ENCODE measurements around the gene PDE1A.

PDE1A gene

DNA sequence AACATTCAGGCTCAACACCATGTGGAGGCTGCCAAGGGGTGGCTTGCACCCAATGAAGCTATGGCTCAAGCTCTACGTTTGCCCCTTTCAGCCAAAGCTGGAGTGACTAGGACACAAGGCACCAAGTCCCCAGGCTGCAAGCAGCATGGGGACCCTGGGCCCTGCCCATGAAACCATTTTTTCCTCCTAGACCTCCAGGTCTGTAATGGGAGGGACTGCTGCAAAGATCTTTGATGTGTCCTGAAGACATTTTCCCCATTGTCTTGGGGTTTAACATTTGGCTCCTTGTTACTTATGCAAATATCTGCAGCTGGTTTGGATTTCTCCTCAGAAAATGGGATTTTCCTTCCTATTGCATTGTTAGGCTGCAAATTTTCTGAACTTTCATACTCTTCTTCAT is 51.0 kb downstream of the PDE1A start:
- Histone ChIP-seq H3K4me3 (ENCODE audit: insufficient read length, low read depth) (no peak overlapping the region), H3K27me3 (ENCODE audit: insufficient read depth, insufficient read length) (no peaks in the 10 kb centered on the region), H3K4me1 (ENCODE audit: insufficient read depth, insufficient read length) (no peaks in the 10 kb centered on the region), H3K9ac (ENCODE audit: insufficient read length, low read depth) (no peak overlapping the region), H3K36me3 (ENCODE audit: insufficient read depth, insufficient read length, low read length) (no peaks in the 10 kb centered on the region), H3K9me3 (ENCODE audit: insufficient read depth, low read length) (peaks cover 11% of the 10 kb centered on the region)
- TF ChIP-seq SUZ12 (IDR thresholded peaks at IDR 0.05; ENCODE audit: extremely low read depth, insufficient read depth, insufficient read length) = no peak
- TF ChIP-seq ZNF274 (IDR thresholded peaks at IDR 0.05; ENCODE audit: low read depth, low read length) = no peak
- TF ChIP-seq YY1 (IDR thresholded peaks at IDR 0.05; ENCODE audit: insufficient read depth, insufficient read length) = no peak
- no peak for DNase-seq (ENCODE audit: low read depth, low spot score)

DNA sequence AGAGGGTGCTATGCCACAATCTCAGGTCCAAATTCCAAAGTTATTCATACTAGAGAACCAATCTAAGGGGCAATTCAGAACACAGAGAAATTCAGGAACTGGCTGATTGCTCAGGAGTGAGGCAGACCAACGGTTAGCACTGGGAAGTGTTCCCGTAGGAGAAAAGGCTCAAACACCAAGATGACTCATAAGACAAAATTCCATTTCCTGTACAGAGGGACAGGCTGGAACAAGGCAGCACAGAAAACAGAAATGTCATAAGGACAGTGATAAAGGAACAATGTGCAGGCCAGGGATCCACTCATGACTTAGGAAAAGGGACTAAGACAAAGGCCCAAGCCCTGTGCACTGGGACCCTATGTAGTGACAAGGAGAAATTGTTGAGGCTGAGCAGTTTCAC is 54.2 kb downstream of the PDE1A start:
- Histone ChIP-seq H3K4me3 (ENCODE audit: insufficient read length, low read depth) (no peak overlapping the region), H3K9ac (ENCODE audit: insufficient read length, low read depth) (no peak overlapping the region), H3K27me3 (ENCODE audit: insufficient read depth, insufficient read length) (no peaks in the 10 kb centered on the region), H3K9me3 (ENCODE audit: insufficient read depth, low read length) (peaks cover 11% of the 10 kb centered on the region), H3K36me3 (ENCODE audit: insufficient read depth, insufficient read length, low read length) (no peaks in the 10 kb centered on the region), H3K4me1 (ENCODE audit: insufficient read depth, insufficient read length) (no peaks in the 10 kb centered on the region)
- no peak for DNase-seq (ENCODE audit: low read depth, low spot score)
- TF ChIP-seq ZNF274 (IDR thresholded peaks at IDR 0.05; ENCODE audit: low read depth, low read length) (no peak), YY1 (IDR thresholded peaks at IDR 0.05; ENCODE audit: insufficient read depth, insufficient read length) (no peak), SUZ12 (IDR thresholded peaks at IDR 0.05; ENCODE audit: extremely low read depth, insufficient read depth, insufficient read length) (no peak)

DNA sequence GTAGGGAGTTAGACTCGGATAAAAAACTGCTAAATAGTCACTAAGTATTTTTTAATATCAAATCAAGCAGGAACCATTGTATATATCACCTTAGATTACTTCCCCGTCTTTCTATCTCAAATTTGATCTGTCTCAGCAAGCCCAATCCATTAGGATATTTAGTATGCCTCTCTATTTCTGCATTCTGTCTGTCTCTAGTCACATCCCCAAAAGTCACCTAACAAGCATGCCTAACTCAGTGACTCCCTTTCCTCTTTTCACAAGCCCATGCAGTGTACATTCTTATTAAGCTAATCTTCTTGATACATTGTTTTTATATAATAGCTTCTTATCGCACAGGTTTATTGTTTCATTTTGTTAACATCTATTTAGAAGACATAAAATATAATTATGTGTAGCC is 57.8 kb downstream of the PDE1A start:
- Histone ChIP-seq H3K4me1 (ENCODE audit: insufficient read depth, insufficient read length) (no peaks in the 10 kb centered on the region), H3K27me3 (ENCODE audit: insufficient read depth, insufficient read length) (no peaks in the 10 kb centered on the region), H3K9ac (ENCODE audit: insufficient read length, low read depth) (no peak overlapping the region), H3K4me3 (ENCODE audit: insufficient read length, low read depth) (no peak overlapping the region), H3K9me3 (ENCODE audit: insufficient read depth, low read length) (no peaks in the 10 kb centered on the region), H3K36me3 (ENCODE audit: insufficient read depth, insufficient read length, low read length) (no peaks in the 10 kb centered on the region)
- DNase-seq (ENCODE audit: low read depth, low spot score) = no peak
- TF ChIP-seq ZNF274 (IDR thresholded peaks at IDR 0.05; ENCODE audit: low read depth, low read length) (no peak), SUZ12 (IDR thresholded peaks at IDR 0.05; ENCODE audit: extremely low read depth, insufficient read depth, insufficient read length) (no peak), YY1 (IDR thresholded peaks at IDR 0.05; ENCODE audit: insufficient read depth, insufficient read length) (no peak)

DNA sequence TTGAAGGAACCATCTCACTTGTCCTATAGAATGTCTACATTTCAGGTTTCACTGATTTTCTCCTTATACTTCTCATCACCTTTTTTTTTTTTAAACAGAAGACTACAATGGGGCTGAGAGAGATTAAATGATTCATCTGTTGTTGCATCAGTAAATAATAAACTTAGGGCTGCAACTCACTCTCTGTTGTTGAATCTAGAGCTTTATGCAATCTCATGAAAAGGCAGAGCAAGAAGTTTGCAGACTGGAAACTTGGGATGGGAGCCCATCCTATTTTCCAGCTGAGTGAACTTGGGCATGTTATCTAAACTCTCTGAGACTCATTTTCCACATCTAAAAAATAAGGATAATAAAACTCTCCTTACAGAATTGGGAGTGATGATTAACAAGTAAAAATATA is 58.4 kb downstream of the PDE1A start:
- Histone ChIP-seq H3K9me3 (ENCODE audit: insufficient read depth, low read length) (no peaks in the 10 kb centered on the region), H3K27me3 (ENCODE audit: insufficient read depth, insufficient read length) (no peaks in the 10 kb centered on the region), H3K9ac (ENCODE audit: insufficient read length, low read depth) (no peak overlapping the region), H3K4me3 (ENCODE audit: insufficient read length, low read depth) (no peak overlapping the region), H3K4me1 (ENCODE audit: insufficient read depth, insufficient read length) (no peaks in the 10 kb centered on the region), H3K36me3 (ENCODE audit: insufficient read depth, insufficient read length, low read length) (no peaks in the 10 kb centered on the region)
- TF ChIP-seq ZNF274 (IDR thresholded peaks at IDR 0.05; ENCODE audit: low read depth, low read length) (no peak), SUZ12 (IDR thresholded peaks at IDR 0.05; ENCODE audit: extremely low read depth, insufficient read depth, insufficient read length) (no peak), YY1 (IDR thresholded peaks at IDR 0.05; ENCODE audit: insufficient read depth, insufficient read length) (no peak)
- DNase-seq (ENCODE audit: low read depth, low spot score) = no peak

DNA sequence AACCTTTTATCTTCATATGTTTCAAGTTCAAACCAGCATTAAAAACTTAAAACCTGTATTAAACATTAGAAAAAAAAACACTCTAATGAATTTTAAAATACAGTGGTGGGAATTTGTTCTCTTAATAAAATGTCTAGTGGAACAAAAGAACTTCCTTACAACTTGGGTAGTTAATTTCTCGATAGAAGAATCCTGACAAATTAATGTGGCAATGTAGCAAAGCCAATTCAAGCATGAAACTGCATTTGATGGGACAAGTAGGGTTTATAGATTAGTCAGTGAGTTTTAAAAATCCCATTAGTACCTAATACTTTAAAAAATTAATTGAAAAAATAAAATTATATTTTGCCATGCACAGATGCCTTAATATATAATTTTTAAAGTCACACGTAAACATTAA is 59.4 kb downstream of the PDE1A start:
- DNase-seq (ENCODE audit: low read depth, low spot score) = no peak
- H3K4me3 ChIP-seq (ENCODE audit: insufficient read length, low read depth) = no peak overlapping the region
- TF ChIP-seq SUZ12 (IDR thresholded peaks at IDR 0.05; ENCODE audit: extremely low read depth, insufficient read depth, insufficient read length) (no peak), YY1 (IDR thresholded peaks at IDR 0.05; ENCODE audit: insufficient read depth, insufficient read length) (no peak), ZNF274 (IDR thresholded peaks at IDR 0.05; ENCODE audit: low read depth, low read length) (no peak)

DNA sequence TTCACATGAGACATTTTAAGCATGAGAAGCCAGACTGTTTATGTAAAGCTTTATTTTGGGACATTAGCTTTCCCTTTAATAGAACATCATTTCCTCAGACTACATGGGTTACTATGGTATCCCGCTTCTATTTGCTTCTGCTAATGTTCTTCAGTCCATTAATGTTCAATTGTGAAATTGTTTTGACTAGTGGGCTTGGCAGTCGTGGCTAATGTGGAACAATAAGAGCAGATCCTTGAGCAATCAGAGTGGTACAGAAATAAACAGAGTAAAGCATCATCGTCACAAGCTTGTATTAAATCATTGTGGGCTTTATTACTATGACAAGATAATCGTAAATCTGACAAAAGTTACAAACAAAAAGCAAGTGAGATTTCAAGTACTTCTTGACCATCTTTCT is 60.2 kb downstream of the PDE1A start:
- no peak for DNase-seq (ENCODE audit: low read depth, low spot score)
- H3K4me1 ChIP-seq (ENCODE audit: insufficient read depth, insufficient read length) = no peaks in the 10 kb centered on the region
- no peaks in the 10 kb centered on the region for H3K27me3 ChIP-seq (ENCODE audit: insufficient read depth, insufficient read length)
- H3K9me3 ChIP-seq (ENCODE audit: insufficient read depth, low read length) = no peaks in the 10 kb centered on the region
- TF ChIP-seq ZNF274 (IDR thresholded peaks at IDR 0.05; ENCODE audit: low read depth, low read length) (no peak), SUZ12 (IDR thresholded peaks at IDR 0.05; ENCODE audit: extremely low read depth, insufficient read depth, insufficient read length) (no peak), YY1 (IDR thresholded peaks at IDR 0.05; ENCODE audit: insufficient read depth, insufficient read length) (no peak)
- no peak overlapping the region for H3K9ac ChIP-seq (ENCODE audit: insufficient read length, low read depth)
- H3K4me3 ChIP-seq (ENCODE audit: insufficient read length, low read depth) = no peak overlapping the region
- no peaks in the 10 kb centered on the region for H3K36me3 ChIP-seq (ENCODE audit: insufficient read depth, insufficient read length, low read length)

More for the DNA sequence above, 59.4 kb downstream of the PDE1A start:
- no peaks in the 10 kb centered on the region for H3K27me3 ChIP-seq (ENCODE audit: insufficient read depth, insufficient read length)
- no peaks in the 10 kb centered on the region for H3K9me3 ChIP-seq (ENCODE audit: insufficient read depth, low read length)
- H3K4me1 ChIP-seq (ENCODE audit: insufficient read depth, insufficient read length) = no peaks in the 10 kb centered on the region
- no peaks in the 10 kb centered on the region for H3K36me3 ChIP-seq (ENCODE audit: insufficient read depth, insufficient read length, low read length)
- H3K9ac ChIP-seq (ENCODE audit: insufficient read length, low read depth) = no peak overlapping the region

DNA sequence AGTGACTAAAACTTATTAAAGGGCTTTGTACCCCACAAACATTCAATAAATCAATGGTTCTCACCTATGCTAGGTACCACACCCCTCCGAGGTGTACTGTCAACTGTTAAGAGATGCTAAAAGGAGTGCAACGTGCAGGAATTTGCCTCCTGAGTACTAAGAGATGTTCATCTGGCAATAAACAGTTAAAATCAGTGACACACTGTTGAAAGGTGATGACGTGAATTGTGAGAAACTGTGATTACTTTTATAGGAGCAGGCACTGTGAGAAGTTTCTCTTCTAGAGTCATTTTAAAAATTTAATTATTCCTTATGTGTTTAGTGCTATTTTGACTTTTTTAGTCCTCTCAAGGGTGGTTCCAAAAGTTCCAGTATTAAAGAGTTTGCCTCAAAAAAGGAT is 61.0 kb downstream of the PDE1A start:
- H3K27me3 ChIP-seq (ENCODE audit: insufficient read depth, insufficient read length) = no peaks in the 10 kb centered on the region
- no peak overlapping the region for H3K9ac ChIP-seq (ENCODE audit: insufficient read length, low read depth)
- H3K4me1 ChIP-seq (ENCODE audit: insufficient read depth, insufficient read length) = no peaks in the 10 kb centered on the region
- no peaks in the 10 kb centered on the region for H3K9me3 ChIP-seq (ENCODE audit: insufficient read depth, low read length)
- TF ChIP-seq ZNF274 (IDR thresholded peaks at IDR 0.05; ENCODE audit: low read depth, low read length) (no peak), SUZ12 (IDR thresholded peaks at IDR 0.05; ENCODE audit: extremely low read depth, insufficient read depth, insufficient read length) (no peak), YY1 (IDR thresholded peaks at IDR 0.05; ENCODE audit: insufficient read depth, insufficient read length) (no peak)
- H3K4me3 ChIP-seq (ENCODE audit: insufficient read length, low read depth) = no peak overlapping the region
- DNase-seq (ENCODE audit: low read depth, low spot score) = no peak
- H3K36me3 ChIP-seq (ENCODE audit: insufficient read depth, insufficient read length, low read length) = no peaks in the 10 kb centered on the region

DNA sequence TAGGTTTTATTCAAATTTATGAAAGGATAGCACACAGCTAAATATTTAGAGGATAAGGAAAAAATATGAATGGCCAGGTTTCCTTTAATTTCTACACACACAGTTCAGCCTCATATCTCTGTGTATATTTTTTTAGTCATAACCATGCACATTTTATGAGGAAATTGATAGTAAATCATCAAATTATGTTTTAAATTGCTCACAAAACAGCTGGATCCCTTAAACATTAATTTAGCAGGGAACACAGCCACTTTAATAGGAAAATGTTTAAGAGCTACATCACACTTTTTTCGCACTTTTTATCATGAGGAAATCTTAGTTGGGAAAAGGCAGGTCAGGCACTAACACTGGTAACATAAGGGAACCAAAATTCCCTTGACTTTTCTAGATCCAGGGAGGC is 65.4 kb downstream of the PDE1A start:
- Histone ChIP-seq H3K9me3 (ENCODE audit: insufficient read depth, low read length) (no peaks in the 10 kb centered on the region), H3K9ac (ENCODE audit: insufficient read length, low read depth) (no peak overlapping the region), H3K4me3 (ENCODE audit: insufficient read length, low read depth) (no peak overlapping the region), H3K27me3 (ENCODE audit: insufficient read depth, insufficient read length) (no peaks in the 10 kb centered on the region), H3K4me1 (ENCODE audit: insufficient read depth, insufficient read length) (no peaks in the 10 kb centered on the region), H3K36me3 (ENCODE audit: insufficient read depth, insufficient read length, low read length) (no peaks in the 10 kb centered on the region)
- DNase-seq (ENCODE audit: low read depth, low spot score) = no peak
- TF ChIP-seq YY1 (IDR thresholded peaks at IDR 0.05; ENCODE audit: insufficient read depth, insufficient read length) (no peak), ZNF274 (IDR thresholded peaks at IDR 0.05; ENCODE audit: low read depth, low read length) (no peak), SUZ12 (IDR thresholded peaks at IDR 0.05; ENCODE audit: extremely low read depth, insufficient read depth, insufficient read length) (no peak)
